DND-41 (cell line): ENCODE results near the gene ARID3C.
A peak's percentile ranks its signal among the peaks of the same experiment; 100 is the strongest.

Experiments
- CTCF ChIP-seq: IDR thresholded peaks from 2 replicates; pipeline ENCODE4 v1.5.1; 2012; ENCODE audit warnings: borderline replicate concordance, low read length, moderate library complexity, mild to moderate bottlenecking; ENCODE audit not compliant: poor library complexity, severe bottlenecking; ENCODE audit errors: extremely low read depth
- EZH2 ChIP-seq: IDR thresholded peaks from 3 replicates; pipeline ENCODE4 v1.6.1; 2012; ENCODE audit warnings: borderline replicate concordance, low read depth, mild to moderate bottlenecking, moderate library complexity, low read length, inconsistent platforms; ENCODE audit not compliant: severe bottlenecking

- TF ChIP-seq CTCF (peak; percentile 56), EZH2 (no peak)
These were observed 17.6 kb upstream of the ARID3C start, which contains the start of gene GALT for GRCh38 chr9:34646211-34647083.
